ENCODE results near the gene THSD4. TPM values are rescaled to one million over a fixed set of nuclear protein-coding genes. Genes with fewer than 3 reads are reported as not detected.

Gene THSD4
- polyA plus RNA-seq, 1 experiment: 45.8 TPM

DNA sequence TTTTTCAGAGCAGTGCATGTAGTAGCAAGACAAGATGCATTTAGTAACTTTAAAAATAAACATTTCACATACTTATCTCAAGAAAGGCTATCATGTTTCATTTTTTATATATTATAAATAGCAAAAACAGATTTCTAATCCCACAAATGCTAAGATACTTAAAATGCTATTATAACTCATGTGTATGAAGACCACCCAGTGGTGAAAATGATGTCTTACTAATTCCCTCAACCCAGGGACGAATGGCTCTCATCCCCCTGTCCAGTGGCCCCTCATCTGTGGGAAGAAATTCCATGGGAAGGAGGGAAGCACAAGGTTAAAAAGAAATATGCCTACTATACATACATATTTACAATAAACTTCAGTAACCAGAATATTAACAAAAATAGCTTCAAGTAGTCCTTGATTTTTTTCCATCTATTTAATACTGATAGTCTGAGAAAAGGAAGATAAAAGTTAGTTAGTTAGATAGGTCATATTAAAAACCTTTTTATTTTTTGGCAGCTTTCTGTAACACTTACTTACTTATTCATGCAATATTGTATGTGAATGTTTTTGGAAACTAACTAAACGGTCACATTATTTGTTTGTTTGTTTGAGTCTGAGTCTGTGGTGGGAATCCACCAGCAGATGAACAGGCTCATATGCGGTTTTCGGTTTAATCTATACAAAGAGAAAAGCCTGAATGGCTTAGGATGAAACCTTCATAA is 709.9 kb downstream of the THSD4 start:
- Histone ChIP-seq H3K27me3 (ENCODE audit: control insufficient read depth, insufficient read depth, low read length) (no peaks in the 10 kb centered on the region), H3K27ac (ENCODE audit: low read depth, low read length) (no peak overlapping the region), H3K9me3 (ENCODE audit: control insufficient read depth, insufficient read depth, low read length) (peaks cover 26% of the 10 kb centered on the region), H3K4me3 (ENCODE audit: low read depth, low read length) (no peak overlapping the region)
- ChIA-PET POLR2A (no interaction called here), CTCF (no interaction called here)
- TF ChIP-seq, protein P1, sequence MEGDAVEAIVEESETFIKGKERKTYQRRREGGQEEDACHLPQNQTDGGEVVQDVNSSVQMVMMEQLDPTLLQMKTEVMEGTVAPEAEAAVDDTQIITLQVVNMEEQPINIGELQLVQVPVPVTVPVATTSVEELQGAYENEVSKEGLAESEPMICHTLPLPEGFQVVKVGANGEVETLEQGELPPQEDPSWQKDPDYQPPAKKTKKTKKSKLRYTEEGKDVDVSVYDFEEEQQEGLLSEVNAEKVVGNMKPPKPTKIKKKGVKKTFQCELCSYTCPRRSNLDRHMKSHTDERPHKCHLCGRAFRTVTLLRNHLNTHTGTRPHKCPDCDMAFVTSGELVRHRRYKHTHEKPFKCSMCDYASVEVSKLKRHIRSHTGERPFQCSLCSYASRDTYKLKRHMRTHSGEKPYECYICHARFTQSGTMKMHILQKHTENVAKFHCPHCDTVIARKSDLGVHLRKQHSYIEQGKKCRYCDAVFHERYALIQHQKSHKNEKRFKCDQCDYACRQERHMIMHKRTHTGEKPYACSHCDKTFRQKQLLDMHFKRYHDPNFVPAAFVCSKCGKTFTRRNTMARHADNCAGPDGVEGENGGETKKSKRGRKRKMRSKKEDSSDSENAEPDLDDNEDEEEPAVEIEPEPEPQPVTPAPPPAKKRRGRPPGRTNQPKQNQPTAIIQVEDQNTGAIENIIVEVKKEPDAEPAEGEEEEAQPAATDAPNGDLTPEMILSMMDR (IDR thresholded peaks at IDR 0.05; ENCODE audit: low read depth, low read length): no peak
- DNase-seq (ENCODE audit: low read depth, low spot score): no peak

GRCh38 chr15:71826196-71826595 is 710.9 kb downstream of the THSD4 start:
- no peak for DNase-seq (ENCODE audit: low read depth, low spot score)
- ChIA-PET CTCF (no interaction called here), POLR2A (no interaction called here)
- Histone ChIP-seq H3K27me3 (ENCODE audit: control insufficient read depth, insufficient read depth, low read length) (no peaks in the 10 kb centered on the region), H3K4me3 (ENCODE audit: low read depth, low read length) (no peak overlapping the region), H3K27ac (ENCODE audit: low read depth, low read length) (no peak overlapping the region), H3K9me3 (ENCODE audit: control insufficient read depth, insufficient read depth, low read length) (peaks cover 18% of the 10 kb centered on the region; the same call in 1 of the 2 replicates)
- TF ChIP-seq, protein P1 (IDR thresholded peaks at IDR 0.05; ENCODE audit: low read depth, low read length): no peak

GRCh38 chr15:71830981-71831380 is 715.7 kb downstream of the THSD4 start:
- Histone ChIP-seq H3K27me3 (ENCODE audit: control insufficient read depth, insufficient read depth, low read length) (no peaks in the 10 kb centered on the region), H3K4me3 (ENCODE audit: low read depth, low read length) (no peak overlapping the region), H3K27ac (ENCODE audit: low read depth, low read length) (no peak overlapping the region), H3K9me3 (ENCODE audit: control insufficient read depth, insufficient read depth, low read length) (no peaks in the 10 kb centered on the region)
- ChIA-PET CTCF (interaction anchor here (0.6 kb wide), 1 partner anchor 329 kb away, joined by 3 read pairs; no protein-coding TSS in a partner anchor), POLR2A (no interaction called here)
- DNase-seq (ENCODE audit: low read depth, low spot score): no peak
- TF ChIP-seq, protein P1 (IDR thresholded peaks at IDR 0.05; ENCODE audit: low read depth, low read length): no peak

Other genes with a start within 250 kb of the THSD4 start
- 2.7 and 5.7 TPM in 2 replicates for gene THAP10, start 223.0 kb upstream of the THSD4 start, polyA plus RNA-seq (2011; rRNA removed)
- gene LRRC49, start 222.6 kb upstream of the THSD4 start, polyA plus RNA-seq (2011; rRNA removed): 22.9 and 25.0 TPM in 2 replicates

Data from AG04450 (cell line).